Nephron (organoid): ENCODE results near the gene PGAM1.
A peak's percentile ranks its signal among the peaks of the same experiment; 100 is the strongest.
"Not testable (repeated sequence)": the region's sequence is repeated elsewhere in the genome, so short reads cannot be mapped to it uniquely, and the experiment has no call there.

Experiments used
- H3K27ac Mint-ChIP-seq, 3 experiments: 2 replicates each; pipeline ENCODE4 v1.8.0; 2020; ENCODE audit warnings: mixed read lengths in 3 of 3, mild to moderate bottlenecking in 2 of 3, moderate library complexity in 1 of 3
- H3K27me3 Mint-ChIP-seq: 2 replicates; pipeline ENCODE4 v1.8.0; 2021; ENCODE audit warnings: low read depth, mild to moderate bottlenecking, moderate library complexity, mixed read lengths
- H3K36me3 Mint-ChIP-seq: 2 replicates; pipeline ENCODE4 v1.8.0; 2020; ENCODE audit warnings: low read depth, mixed read lengths
- H3K4me1 Mint-ChIP-seq: 2 replicates; pipeline ENCODE4 v1.8.0; 2020; ENCODE audit warnings: mixed read lengths
- H3K4me3 Mint-ChIP-seq, 3 experiments: 2 replicates each; pipeline ENCODE4 v1.8.0; 2020; ENCODE audit warnings: mild to moderate bottlenecking in 3 of 3, mixed read lengths in 3 of 3, moderate library complexity in 2 of 3
- H3K9me3 Mint-ChIP-seq: 2 replicates; pipeline ENCODE4 v1.8.0; 2020; ENCODE audit warnings: mixed read lengths
- CTCF ChIP-seq, 3 experiments: fragments of 200-600 bp; sonication (generic); IDR thresholded peaks; one replicate each; pipeline ENCODE4 v1.5.0; 2021; ENCODE audit warnings: antibody characterized with exemption in 3 of 3; ENCODE audit not compliant: unreplicated experiment in 3 of 3

The PGAM1 gene

GRCh38 chr10:97463363-97464132 lies 37.6 kb downstream of the PGAM1 start:
- peak; percentile 76 to 84 (median 81) for TF ChIP-seq CTCF (IDR thresholded peaks at IDR 0.05; ENCODE audit: unreplicated experiment in 3 of 3)
- no peaks in the 10 kb centered on the region for H3K27me3 Mint-ChIP-seq
- H3K36me3 Mint-ChIP-seq, result peaks cover 69% of the 10 kb centered on the region
- H3K4me3 Mint-ChIP-seq, result no peak overlapping the region
- no peaks in the 10 kb centered on the region for H3K9me3 Mint-ChIP-seq
- peaks cover 5% of the 10 kb centered on the region for H3K4me1 Mint-ChIP-seq
- H3K27ac Mint-ChIP-seq, result peak overlapping the region in 2 of 3 experiments; percentile 53

GRCh38 chr10:97464226-97464625 lies 38.2 kb downstream of the PGAM1 start:
- peaks cover 5% of the 10 kb centered on the region for H3K4me1 Mint-ChIP-seq
- peaks cover 66% of the 10 kb centered on the region for H3K36me3 Mint-ChIP-seq
- TF ChIP-seq CTCF (IDR thresholded peaks at IDR 0.05; ENCODE audit: unreplicated experiment in 3 of 3), result no peak
- H3K4me3 Mint-ChIP-seq, result no peak overlapping the region
- peak overlapping the region in 2 of 3 experiments; percentile 53 for H3K27ac Mint-ChIP-seq
- H3K27me3 Mint-ChIP-seq, result no peaks in the 10 kb centered on the region
- H3K9me3 Mint-ChIP-seq, result no peaks in the 10 kb centered on the region

- H3K4me1 Mint-ChIP-seq, result peaks cover 5% of the 10 kb centered on the region
- TF ChIP-seq CTCF (IDR thresholded peaks at IDR 0.05; ENCODE audit: unreplicated experiment in 3 of 3), result no peak
- no peak overlapping the region for H3K27ac Mint-ChIP-seq
- H3K27me3 Mint-ChIP-seq, result no peaks in the 10 kb centered on the region
- no peak overlapping the region for H3K4me3 Mint-ChIP-seq
- peaks cover 65% of the 10 kb centered on the region for H3K36me3 Mint-ChIP-seq
- H3K9me3 Mint-ChIP-seq, result no peaks in the 10 kb centered on the region
Observed at GRCh38 chr10:97465982-97466381, 40.0 kb downstream of the PGAM1 start.

GRCh38 chr10:97466755-97467154 lies 40.8 kb downstream of the PGAM1 start:
- no peak overlapping the region for H3K27ac Mint-ChIP-seq
- TF ChIP-seq CTCF (IDR thresholded peaks at IDR 0.05; ENCODE audit: unreplicated experiment in 3 of 3), result no peak
- peaks cover 5% of the 10 kb centered on the region for H3K4me1 Mint-ChIP-seq
- peaks cover 60% of the 10 kb centered on the region for H3K36me3 Mint-ChIP-seq
- H3K9me3 Mint-ChIP-seq, result no peaks in the 10 kb centered on the region
- no peak overlapping the region for H3K4me3 Mint-ChIP-seq
- no peaks in the 10 kb centered on the region for H3K27me3 Mint-ChIP-seq

GRCh38 chr10:97468162-97468561 lies 42.2 kb downstream of the PGAM1 start:
- no peak overlapping the region for H3K27ac Mint-ChIP-seq
- no peaks in the 10 kb centered on the region for H3K27me3 Mint-ChIP-seq
- H3K4me3 Mint-ChIP-seq, result no peak overlapping the region
- no peaks in the 10 kb centered on the region for H3K9me3 Mint-ChIP-seq
- H3K36me3 Mint-ChIP-seq, result peaks cover 55% of the 10 kb centered on the region
- no peak for TF ChIP-seq CTCF (IDR thresholded peaks at IDR 0.05; ENCODE audit: unreplicated experiment in 3 of 3)
- peaks cover 5% of the 10 kb centered on the region for H3K4me1 Mint-ChIP-seq

- H3K9me3 Mint-ChIP-seq, H3K27me3 Mint-ChIP-seq, H3K4me3 Mint-ChIP-seq, H3K4me1 Mint-ChIP-seq, H3K27ac Mint-ChIP-seq: not testable (repeated sequence)
- peaks cover 55% of the 10 kb centered on the region for H3K36me3 Mint-ChIP-seq
Observed at GRCh38 chr10:97468781-97469180, 42.8 kb downstream of the PGAM1 start.
